ENCODE results near the gene ALPP. TPM values are rescaled to one million over a fixed set of nuclear protein-coding genes. Genes with fewer than 3 reads are reported as not detected.
A peak's percentile ranks its signal among the peaks of the same experiment; 100 is the strongest.
"Not testable (repeated sequence)": the region's sequence is repeated elsewhere in the genome, so short reads cannot be mapped to it uniquely, and the experiment has no call there.

Gene ALPP
- total RNA-seq, 1 donor from 2014 or later: not detected

DNA sequence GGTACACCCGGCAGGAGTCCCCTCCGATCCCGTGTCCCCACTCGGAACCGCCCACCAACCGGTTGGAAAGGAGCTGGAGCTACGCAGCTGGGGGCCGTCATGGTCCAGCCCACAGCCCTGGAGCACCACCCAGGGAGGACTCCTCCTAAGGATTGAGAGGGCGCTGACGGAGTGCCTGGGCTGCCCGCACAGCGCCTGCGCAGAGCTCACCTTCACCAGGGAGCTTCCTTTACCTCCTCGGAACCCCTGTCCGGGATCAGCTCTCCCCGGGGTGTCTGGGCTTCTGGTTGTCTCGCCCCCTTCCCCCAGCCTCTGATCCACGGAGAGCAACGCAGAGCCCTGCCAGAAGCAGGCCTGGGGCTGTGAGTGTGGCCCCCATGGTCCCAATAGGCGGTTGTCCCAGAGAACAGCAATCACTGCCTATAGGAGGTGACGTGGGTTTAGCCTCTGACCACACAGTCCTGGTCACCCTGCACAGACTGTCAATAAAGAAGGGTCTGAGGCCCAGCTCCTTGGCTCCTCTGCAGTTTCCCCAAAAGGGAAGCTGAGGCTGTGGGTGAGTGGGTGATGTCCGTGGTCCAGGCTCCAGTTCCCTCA is 42.7 kb downstream of the ALPP start:
- peaks cover 13% of the 10 kb centered on the region for H3F3A ChIP-seq (ENCODE audit: low read depth)
- no peaks in the 10 kb centered on the region for H3K36me3 ChIP-seq
- peak overlapping the region; percentile 89 for H3K4me2 ChIP-seq
- peaks cover 8% of the 10 kb centered on the region for H4K20me1 ChIP-seq (ENCODE audit: low read depth)
- no peaks in the 10 kb centered on the region for H3K79me2 ChIP-seq (ENCODE audit: low read depth)
- Mint-ChIP-seq H3K4me3 (peak overlapping the region; percentile 60), H3K36me3 (peaks cover 7% of the 10 kb centered on the region), H3K27me3 (ENCODE audit: insufficient read depth, low read depth) (peaks cover 70% of the 10 kb centered on the region), H3K4me1 (peaks cover 14% of the 10 kb centered on the region), H3K27ac (no peak overlapping the region), H3K9me3 (peaks cover 20% of the 10 kb centered on the region)
- no peak overlapping the region for H3K9ac ChIP-seq
- TF ChIP-seq, protein P1, sequence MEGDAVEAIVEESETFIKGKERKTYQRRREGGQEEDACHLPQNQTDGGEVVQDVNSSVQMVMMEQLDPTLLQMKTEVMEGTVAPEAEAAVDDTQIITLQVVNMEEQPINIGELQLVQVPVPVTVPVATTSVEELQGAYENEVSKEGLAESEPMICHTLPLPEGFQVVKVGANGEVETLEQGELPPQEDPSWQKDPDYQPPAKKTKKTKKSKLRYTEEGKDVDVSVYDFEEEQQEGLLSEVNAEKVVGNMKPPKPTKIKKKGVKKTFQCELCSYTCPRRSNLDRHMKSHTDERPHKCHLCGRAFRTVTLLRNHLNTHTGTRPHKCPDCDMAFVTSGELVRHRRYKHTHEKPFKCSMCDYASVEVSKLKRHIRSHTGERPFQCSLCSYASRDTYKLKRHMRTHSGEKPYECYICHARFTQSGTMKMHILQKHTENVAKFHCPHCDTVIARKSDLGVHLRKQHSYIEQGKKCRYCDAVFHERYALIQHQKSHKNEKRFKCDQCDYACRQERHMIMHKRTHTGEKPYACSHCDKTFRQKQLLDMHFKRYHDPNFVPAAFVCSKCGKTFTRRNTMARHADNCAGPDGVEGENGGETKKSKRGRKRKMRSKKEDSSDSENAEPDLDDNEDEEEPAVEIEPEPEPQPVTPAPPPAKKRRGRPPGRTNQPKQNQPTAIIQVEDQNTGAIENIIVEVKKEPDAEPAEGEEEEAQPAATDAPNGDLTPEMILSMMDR (IDR thresholded peaks at IDR 0.05): no peak
- TF ChIP-seq EZH2 (IDR thresholded peaks at IDR 0.05): no peak
- no peak for TF ChIP-seq EZH2phosphoT487 (IDR thresholded peaks at IDR 0.05)
- peaks cover 9% of the 10 kb centered on the region for H3K4me1 ChIP-seq
- peak; percentile 33 for DNase-seq (ENCODE audit: low spot score)
- H3K27me3 ChIP-seq: peaks cover 97% of the 10 kb centered on the region
- no peak overlapping the region for H3K27ac ChIP-seq
- H3K4me3 ChIP-seq: peak overlapping the region; percentile 52
- peaks cover 5% of the 10 kb centered on the region for H3K9me3 ChIP-seq (ENCODE audit: low read depth)
- peak overlapping the region; percentile 75 for H2AFZ ChIP-seq (replicated peaks)

DNA sequence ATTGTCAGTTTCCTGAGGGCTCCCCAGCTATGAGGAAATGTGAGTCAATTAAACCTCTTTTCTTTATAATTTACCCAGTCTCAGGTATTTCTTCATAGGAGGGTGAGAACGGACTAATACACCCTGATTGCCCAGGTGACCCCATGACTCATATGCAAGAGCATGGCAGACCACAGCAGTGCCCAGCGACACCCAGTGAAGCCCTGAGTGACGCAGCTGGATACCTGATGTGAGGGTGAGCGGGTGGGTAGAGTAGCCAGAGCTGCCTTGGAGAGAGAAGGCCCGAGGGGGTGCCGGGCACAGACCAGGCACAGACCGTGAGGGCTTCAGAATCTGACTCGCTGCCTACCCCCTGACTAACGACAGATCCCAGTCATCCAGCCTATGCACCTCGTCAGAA is 43.5 kb downstream of the ALPP start:
- Histone ChIP-seq H3K27ac (no peak overlapping the region), H3K27me3 (peaks cover 91% of the 10 kb centered on the region), H3K79me2 (ENCODE audit: low read depth) (no peaks in the 10 kb centered on the region), H4K20me1 (ENCODE audit: low read depth) (peaks cover 8% of the 10 kb centered on the region), H3F3A (ENCODE audit: low read depth) (peaks cover 13% of the 10 kb centered on the region), H3K4me3 (no peak overlapping the region), H3K9ac (no peak overlapping the region), H3K9me3 (ENCODE audit: low read depth) (peaks cover 5% of the 10 kb centered on the region), H3K36me3 (no peaks in the 10 kb centered on the region), H3K4me1 (peaks cover 9% of the 10 kb centered on the region), H2AFZ (replicated peaks) (no peak overlapping the region), H3K4me2 (no peak overlapping the region)
- peaks cover 68% of the 10 kb centered on the region for H3K27me3 Mint-ChIP-seq (ENCODE audit: insufficient read depth, low read depth)
- no peak overlapping the region for H3K27ac Mint-ChIP-seq
- peak overlapping the region; percentile 32 for H3K4me3 Mint-ChIP-seq
- H3K36me3 Mint-ChIP-seq: peaks cover 7% of the 10 kb centered on the region
- TF ChIP-seq EZH2phosphoT487 (IDR thresholded peaks at IDR 0.05): no peak
- TF ChIP-seq, protein P1 (IDR thresholded peaks at IDR 0.05): no peak
- no peak for TF ChIP-seq EZH2 (IDR thresholded peaks at IDR 0.05)
- H3K4me1 Mint-ChIP-seq: peaks cover 14% of the 10 kb centered on the region
- no peak for DNase-seq (ENCODE audit: low spot score)
- peaks cover 20% of the 10 kb centered on the region for H3K9me3 Mint-ChIP-seq

DNA sequence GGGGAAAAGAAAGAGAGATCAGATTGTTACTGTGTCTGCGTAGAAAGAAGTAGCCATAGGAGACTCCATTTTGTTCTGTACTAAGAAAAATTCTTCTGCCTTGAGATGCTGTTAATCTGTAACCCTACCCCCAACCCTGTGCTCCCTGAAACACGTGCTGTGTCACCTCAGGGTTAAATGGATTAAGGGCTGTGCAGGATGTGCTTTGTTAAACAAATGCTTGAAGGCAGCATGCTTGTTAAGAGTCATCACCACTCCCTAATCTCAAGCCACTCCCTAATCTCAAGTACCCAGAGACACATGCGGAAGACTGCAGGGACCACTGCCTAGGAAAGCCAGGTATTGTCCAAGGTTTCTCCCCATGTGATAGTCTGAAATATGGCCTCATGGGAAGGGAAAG is 44.4 kb downstream of the ALPP start:
- not testable (repeated sequence) for H3K4me2 ChIP-seq; H3K79me2 ChIP-seq (ENCODE audit: low read depth); H3K27ac Mint-ChIP-seq; H3K36me3 Mint-ChIP-seq; H3K4me3 Mint-ChIP-seq; H3K9ac ChIP-seq; H2AFZ ChIP-seq (replicated peaks); H3K36me3 ChIP-seq; H4K20me1 ChIP-seq (ENCODE audit: low read depth); H3K4me1 ChIP-seq; H3K27ac ChIP-seq; H3K9me3 ChIP-seq (ENCODE audit: low read depth); H3K4me3 ChIP-seq; DNase-seq (ENCODE audit: low spot score)
- Histone ChIP-seq H3F3A (ENCODE audit: low read depth) (peaks cover 13% of the 10 kb centered on the region), H3K27me3 (peaks cover 81% of the 10 kb centered on the region)
- Mint-ChIP-seq H3K4me1 (peaks cover 14% of the 10 kb centered on the region), H3K27me3 (ENCODE audit: insufficient read depth, low read depth) (peaks cover 63% of the 10 kb centered on the region), H3K9me3 (peaks cover 20% of the 10 kb centered on the region)

DNA sequence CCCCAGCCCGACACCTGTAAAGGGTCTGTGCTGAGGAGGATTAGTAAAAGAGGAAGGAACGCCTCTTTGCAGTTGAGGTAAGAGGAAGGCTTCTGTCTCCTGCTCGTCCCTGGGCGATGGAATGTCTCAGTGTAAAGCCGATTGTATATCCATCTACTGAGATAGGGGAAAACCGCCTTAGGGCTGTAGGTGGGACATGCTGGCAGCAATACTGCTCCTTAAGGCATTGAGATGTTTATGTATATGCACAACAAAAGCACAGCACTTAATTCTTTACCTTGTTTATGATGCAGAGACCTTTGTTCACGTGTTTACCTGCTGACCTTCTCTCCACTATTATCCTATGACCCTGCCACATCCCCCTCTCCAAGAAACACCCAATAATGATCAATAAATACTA is 44.9 kb downstream of the ALPP start:
- H3K9me3 ChIP-seq (ENCODE audit: low read depth); H3K9ac ChIP-seq; H3K4me3 Mint-ChIP-seq; H3K4me3 ChIP-seq; DNase-seq (ENCODE audit: low spot score); H3K4me1 ChIP-seq; H3K27ac Mint-ChIP-seq; H3K79me2 ChIP-seq (ENCODE audit: low read depth); H3K27ac ChIP-seq; H4K20me1 ChIP-seq (ENCODE audit: low read depth); H3K36me3 Mint-ChIP-seq; H2AFZ ChIP-seq (replicated peaks); H3K36me3 ChIP-seq; H3K4me2 ChIP-seq: not testable (repeated sequence)
- Mint-ChIP-seq H3K4me1 (peaks cover 11% of the 10 kb centered on the region), H3K9me3 (peaks cover 20% of the 10 kb centered on the region), H3K27me3 (ENCODE audit: insufficient read depth, low read depth) (peaks cover 58% of the 10 kb centered on the region)
- peaks cover 77% of the 10 kb centered on the region for H3K27me3 ChIP-seq
- peaks cover 13% of the 10 kb centered on the region for H3F3A ChIP-seq (ENCODE audit: low read depth)

Data from neural progenitor cell (in vitro differentiated cells).